Measurements from ENCODE around the gene CS.

CS gene

GRCh38 chr12:56222531-56222895, 77.6 kb downstream of the CS start:
- H3K4me3 ChIP-seq (replicated peaks; ENCODE audit: low read depth, low read length), result peak overlapping the region; percentile 89
- no peak for TF ChIP-seq CTCF (IDR thresholded peaks at IDR 0.05; ENCODE audit: low read depth, low read length, missing control alignments)
- no peak for DNase-seq (ENCODE audit: extremely low read depth, low read depth)

GRCh38 chr12:56221757-56222530, 78.2 kb downstream of the CS start, which contains the start of gene RNF41:
RNF41 (minus strand) TSS chr12:56221922; CDS start chr12:56214047, 7,875 bp downstream.
- peak within 1 kb of the TSS; percentile 89 for H3K4me3 ChIP-seq (replicated peaks; ENCODE audit: low read depth, low read length)
- DNase-seq (ENCODE audit: extremely low read depth, low read depth), result peak; percentile 92
- TF ChIP-seq CTCF (IDR thresholded peaks at IDR 0.05; ENCODE audit: low read depth, low read length, missing control alignments), result no peak
